Neural progenitor cell (in vitro differentiated cells): ENCODE results near the gene PWWP2B.

Source experiments
- EZH2 ChIP-seq: fragments of 200-600 bp; sonication (generic); IDR thresholded peaks from 2 replicates; pipeline ENCODE4 v1.6.1; 2017; ENCODE audit warnings: antibody characterized with exemption, mild to moderate bottlenecking, moderate library complexity
- TF ChIP-seq, protein P1 (sequence below): fragments of 200-600 bp; sonication (generic); IDR thresholded peaks from 2 replicates; pipeline ENCODE4 v1.5.1; 2017; ENCODE audit warnings: antibody characterized with exemption, mild to moderate bottlenecking

DNA sequence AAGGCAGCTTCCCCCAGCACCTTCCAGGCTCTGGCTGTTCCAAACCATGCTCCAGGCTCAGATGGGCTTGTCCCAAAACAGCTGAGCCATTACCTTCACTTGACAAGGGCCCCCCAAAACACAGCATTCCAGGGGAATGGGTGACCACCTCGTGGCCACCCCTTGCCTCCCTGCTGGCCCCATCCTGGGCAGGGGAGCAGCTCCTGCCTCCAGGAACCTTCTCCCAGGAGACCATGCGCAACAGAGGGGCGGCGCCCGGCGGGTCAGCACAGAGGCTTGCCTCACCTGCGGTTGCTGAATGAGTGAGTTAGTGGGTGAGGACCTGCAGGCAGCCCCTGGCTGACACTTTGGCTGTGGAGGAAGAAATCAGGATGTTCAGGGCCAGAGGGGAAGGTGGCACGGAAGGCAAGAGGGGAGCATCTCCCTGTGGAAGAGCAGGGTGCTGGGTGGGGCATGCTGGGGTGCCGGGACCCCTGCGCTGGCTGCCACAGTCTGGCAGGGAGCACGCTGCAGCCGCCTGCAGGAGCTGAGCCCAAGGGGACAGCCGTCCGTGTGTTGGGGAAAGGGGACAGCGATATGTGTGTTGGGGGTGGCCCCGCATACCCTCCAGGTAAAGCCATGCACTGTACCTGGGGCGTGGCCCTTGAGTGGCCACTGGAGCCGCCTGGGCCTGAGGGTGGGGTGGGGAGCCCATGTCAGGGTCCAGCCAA lies 54.7 kb downstream of the PWWP2B start:
- TF ChIP-seq, protein P1, sequence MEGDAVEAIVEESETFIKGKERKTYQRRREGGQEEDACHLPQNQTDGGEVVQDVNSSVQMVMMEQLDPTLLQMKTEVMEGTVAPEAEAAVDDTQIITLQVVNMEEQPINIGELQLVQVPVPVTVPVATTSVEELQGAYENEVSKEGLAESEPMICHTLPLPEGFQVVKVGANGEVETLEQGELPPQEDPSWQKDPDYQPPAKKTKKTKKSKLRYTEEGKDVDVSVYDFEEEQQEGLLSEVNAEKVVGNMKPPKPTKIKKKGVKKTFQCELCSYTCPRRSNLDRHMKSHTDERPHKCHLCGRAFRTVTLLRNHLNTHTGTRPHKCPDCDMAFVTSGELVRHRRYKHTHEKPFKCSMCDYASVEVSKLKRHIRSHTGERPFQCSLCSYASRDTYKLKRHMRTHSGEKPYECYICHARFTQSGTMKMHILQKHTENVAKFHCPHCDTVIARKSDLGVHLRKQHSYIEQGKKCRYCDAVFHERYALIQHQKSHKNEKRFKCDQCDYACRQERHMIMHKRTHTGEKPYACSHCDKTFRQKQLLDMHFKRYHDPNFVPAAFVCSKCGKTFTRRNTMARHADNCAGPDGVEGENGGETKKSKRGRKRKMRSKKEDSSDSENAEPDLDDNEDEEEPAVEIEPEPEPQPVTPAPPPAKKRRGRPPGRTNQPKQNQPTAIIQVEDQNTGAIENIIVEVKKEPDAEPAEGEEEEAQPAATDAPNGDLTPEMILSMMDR, result no peak
- no peak for TF ChIP-seq EZH2
